GM19463 (cell line): ENCODE data around the gene SH3TC1.

Experiments used
- ATAC-seq: cut with Tn5 transposase; IDR thresholded peaks from one replicate; pipeline ENCODE4 v1.9.1; 2021; ENCODE audit warnings: mild to moderate bottlenecking, moderate library complexity; ENCODE audit not compliant: unreplicated experiment

The SH3TC1 gene

GRCh38 chr4:8213121-8213520 lies 14.0 kb downstream of the SH3TC1 start:
- ATAC-seq = no peak

GRCh38 chr4:8214136-8214535 lies 15.0 kb downstream of the SH3TC1 start:
- no peak for ATAC-seq

GRCh38 chr4:8215001-8215427 lies 15.9 kb downstream of the SH3TC1 start:
- ATAC-seq = no peak

- ATAC-seq = no peak
Observed at GRCh38 chr4:8215641-8216442, 16.8 kb downstream of the SH3TC1 start.

- no peak for ATAC-seq
Observed at GRCh38 chr4:8216443-8217245, 17.6 kb downstream of the SH3TC1 start.

- no peak for ATAC-seq
Observed at GRCh38 chr4:8217246-8217511, 18.1 kb downstream of the SH3TC1 start.

- no peak for ATAC-seq
Observed at GRCh38 chr4:8217871-8218270, 18.8 kb downstream of the SH3TC1 start.

GRCh38 chr4:8218371-8219031 lies 19.4 kb downstream of the SH3TC1 start:
- ATAC-seq = no peak

- ATAC-seq = no peak
Observed at GRCh38 chr4:8219236-8219635, 20.1 kb downstream of the SH3TC1 start.

GRCh38 chr4:8220661-8221450 lies 21.8 kb downstream of the SH3TC1 start:
- ATAC-seq = no peak

GRCh38 chr4:8221476-8221875 lies 22.4 kb downstream of the SH3TC1 start:
- ATAC-seq = no peak

GRCh38 chr4:8221985-8222384 lies 22.9 kb downstream of the SH3TC1 start:
- no peak for ATAC-seq

GRCh38 chr4:8222609-8223388 lies 23.7 kb downstream of the SH3TC1 start:
- no peak for ATAC-seq

- ATAC-seq = no peak
Observed at GRCh38 chr4:8224267-8224974, 25.3 kb downstream of the SH3TC1 start.

GRCh38 chr4:8224975-8225625 lies 26.0 kb downstream of the SH3TC1 start:
- ATAC-seq = no peak

GRCh38 chr4:8225706-8226443 lies 26.8 kb downstream of the SH3TC1 start:
- ATAC-seq = no peak

GRCh38 chr4:8227201-8227770 lies 28.2 kb downstream of the SH3TC1 start:
- ATAC-seq = no peak

GRCh38 chr4:8227771-8228318 lies 28.8 kb downstream of the SH3TC1 start:
- ATAC-seq = no peak
